A549 (cell line): ENCODE data around the gene IPO11. TPM values are rescaled to one million over a fixed set of nuclear protein-coding genes. Genes with fewer than 3 reads are reported as not detected.

Experiments used
- ATAC-seq, 2 experiments: fragments of 200-7000 bp in 1 of 2; fragments of >200 bp in 1 of 2; cut with Nextera tagmentation in 1 of 2; cut with Tn5 transposase in 1 of 2; 3 replicates each; pipeline versions ENCODE4 v1.8.0 to v1.9.1; 2018 to 2020; ENCODE audit warnings: mild to moderate bottlenecking in 1 of 2, moderate library complexity in 1 of 2
- CTCF ChIA-PET: fragments of 300-600 bp; sonication (Branson Sonifier 250); formaldehyde crosslinking; extraction: SDS; loops from one replicate; lab custom pipeline; 2021; ENCODE audit warnings: antibody characterized with exemption, inconsistent platforms; lab: Yijun Ruan, JAX
- POLR2A ChIA-PET: fragments of 350-600 bp; formaldehyde crosslinking; extraction: SDS; loops from one replicate; lab custom pipeline; 2021; ENCODE audit warnings: antibody characterized with exemption, inconsistent platforms; lab: Yijun Ruan, JAX
- DNase-seq, 2 experiments: peaks; one replicate each; pipeline versions ENCODE4 v3.0.0 to v3.0.0-alpha.2; 2011 to 2016; ENCODE audit warnings: low read depth in 1 of 2, low spot score in 1 of 2
- FAIRE-seq: peaks from 2 replicates; lab custom pipeline; 2011; peaks lifted over from hg19 to GRCh38; lab: Jason Lieb, UNC
- H3K27ac ChIP-seq, 2 experiments: fragments of >200 bp; sonication (Bioruptor Twin); formaldehyde crosslinking; 3 replicates each; pipeline ENCODE4 v1.5.1; 2016 to 2017
- H3K4me1 ChIP-seq: fragments of >200 bp; sonication (Bioruptor Twin); formaldehyde crosslinking; 3 replicates; pipeline ENCODE4 v1.6.1; 2016
- H3K4me2 ChIP-seq: fragments of >200 bp; sonication (Bioruptor Twin); formaldehyde crosslinking; 3 replicates; pipeline ENCODE4 v1.6.1; 2016
- H3K4me3 ChIP-seq: fragments of >200 bp; sonication (Bioruptor Twin); formaldehyde crosslinking; 3 replicates; pipeline ENCODE4 v1.5.1; 2016
- H3K9me3 ChIP-seq: fragments of >200 bp; sonication (Bioruptor Twin); formaldehyde crosslinking; 3 replicates; pipeline ENCODE4 v1.6.1; 2016
- CBX2 ChIP-seq: fragments of 200-600 bp; sonication (generic); IDR thresholded peaks from 2 replicates; pipeline ENCODE4 v1.6.1; 2016; ENCODE audit warnings: low read depth, mild to moderate bottlenecking, borderline replicate concordance
- ESRRA ChIP-seq: fragments of 150-350 bp; IDR thresholded peaks from 2 replicates; pipeline ENCODE4 v1.6.1; 2014; ENCODE audit warnings: mild to moderate bottlenecking, low read length, borderline replicate concordance
- HMGXB4 ChIP-seq: fragments of 250-450 bp; sonication (Bioruptor Pico); IDR thresholded peaks from 2 replicates; pipeline ENCODE4 v1.5.0; 2021; ENCODE audit warnings: mild to moderate bottlenecking, moderate library complexity, borderline replicate concordance
- JUN ChIP-seq, 2 experiments: fragments of >200 bp; sonication (Bioruptor Twin); formaldehyde crosslinking; IDR thresholded peaks; 2 replicates in 1 of 2; 3 replicates in 1 of 2; pipeline ENCODE4 v1.6.1; 2016 to 2017
- JUNB ChIP-seq: fragments of >200 bp; sonication (Bioruptor Twin); formaldehyde crosslinking; IDR thresholded peaks from 2 replicates; pipeline ENCODE4 v1.6.1; 2016
- KDM5A ChIP-seq: fragments of 200-600 bp; sonication (generic); IDR thresholded peaks from 2 replicates; pipeline ENCODE4 v1.6.1; 2016; ENCODE audit warnings: antibody characterized with exemption, mild to moderate bottlenecking
- MAZ ChIP-seq: fragments of 150-350 bp; IDR thresholded peaks from 2 replicates; pipeline ENCODE4 v1.6.1; 2014; ENCODE audit warnings: antibody characterized with exemption, low read depth, low read length, borderline replicate concordance
- MYC ChIP-seq: IDR thresholded peaks from 2 replicates; pipeline ENCODE4 v1.6.1; 2012; ENCODE audit warnings: mild to moderate bottlenecking, inconsistent platforms, low read length, improper control_type of control experiment, borderline replicate concordance
- NFE2L2 ChIP-seq: fragments of 150-350 bp; conservative IDR thresholded peaks from 2 replicates; pipeline ENCODE4 v1.6.1; 2014; ENCODE audit warnings: low read length
- PHF8 ChIP-seq: fragments of 200-600 bp; sonication (generic); IDR thresholded peaks from 2 replicates; pipeline ENCODE4 v1.6.1; 2016; ENCODE audit warnings: low read depth, mild to moderate bottlenecking, antibody characterized with exemption, moderate library complexity, borderline replicate concordance
- POLR2A ChIP-seq: IDR thresholded peaks from 2 replicates; pipeline ENCODE4 v1.6.1; 2012; ENCODE audit warnings: mild to moderate bottlenecking, low read length
- POLR2AphosphoS2 ChIP-seq: conservative IDR thresholded peaks from 2 replicates; pipeline ENCODE4 v1.6.1; 2012; ENCODE audit warnings: low read length, improper control_type of control experiment, inconsistent platforms
- RARB ChIP-seq: fragments of 250-450 bp; sonication (Bioruptor Pico); IDR thresholded peaks from 2 replicates; pipeline ENCODE4 v1.8.0; 2021; ENCODE audit warnings: mild to moderate bottlenecking, moderate library complexity
- RFX5 ChIP-seq: fragments of 450-650 bp; IDR thresholded peaks from 2 replicates; pipeline ENCODE4 v1.7.1; 2014; ENCODE audit warnings: antibody characterized with exemption, mild to moderate bottlenecking, moderate library complexity
- RNF2 ChIP-seq: fragments of 200-600 bp; sonication (generic); IDR thresholded peaks from 2 replicates; pipeline ENCODE4 v1.6.1; 2016; ENCODE audit warnings: low read depth, mild to moderate bottlenecking, antibody characterized with exemption, moderate library complexity, borderline replicate concordance
- TFCP2L1 ChIP-seq: fragments of 250-450 bp; sonication (Bioruptor Pico); IDR thresholded peaks from 2 replicates; pipeline ENCODE4 v1.5.0; 2021; ENCODE audit warnings: mild to moderate bottlenecking
- TP53 ChIP-seq: fragments of 250-450 bp; sonication (Bioruptor Pico); IDR thresholded peaks from 2 replicates; pipeline ENCODE4 v1.5.0; 2021; ENCODE audit warnings: mild to moderate bottlenecking, moderate library complexity
- ZNF302 ChIP-seq: fragments of 250-450 bp; sonication (Bioruptor Pico); IDR thresholded peaks from 2 replicates; pipeline ENCODE4 v1.9.0; 2021; ENCODE audit warnings: inconsistent platforms, mild to moderate bottlenecking, moderate library complexity
- WGBS: methylation state at CpG from one replicate; pipeline ENCODE4 v1.1.6; 2017; ENCODE audit errors: missing lambda C conversion rate; 5-methylcytosine and 5-hydroxymethylcytosine counted together
- polyA minus RNA-seq: library from RNA; depleted of rRNA, polyadenylated mRNA; stranded (reverse); fragments of >200 nt; gene quantifications from 2 replicates; pipeline ENCODE4 v1.2.3, GENCODE V29; 2011; rRNA and poly(A)+ RNA removed
- polyA plus RNA-seq, 4 experiments: library from polyadenylated mRNA; depleted of rRNA in 3 of 4; stranded (reverse); fragments of >200 nt; fragmentation: RNase III in 1 of 4; extraction: RNeasy Plus Mini Kit Qiagen cat#74134 plus additional on column Dnase treatment in 1 of 4; gene quantifications; 2 replicates in 3 of 4; 3 replicates in 1 of 4; pipeline ENCODE4 v1.2.3, GENCODE V29; 2011 to 2017
- TF ChIP-seq, protein P1 (sequence below): IDR thresholded peaks from 2 replicates; pipeline ENCODE4 v1.6.1; 2012
- TF ChIP-seq, protein P2 (sequence below): fragments of 150-350 bp; IDR thresholded peaks from 2 replicates; pipeline ENCODE4 v1.6.1; 2014; ENCODE audit warnings: low read depth, mild to moderate bottlenecking, low read length
- TF ChIP-seq, protein P3 (sequence below): fragments of 200-600 bp; sonication (generic); IDR thresholded peaks from 2 replicates; pipeline ENCODE4 v1.6.1; 2016; ENCODE audit warnings: antibody characterized with exemption, mild to moderate bottlenecking, moderate library complexity

IPO11 gene
- polyA plus RNA-seq (2011; rRNA removed) (33.0 and 44.9 TPM in 2 replicates), polyA plus RNA-seq (2017; fragmentation: RNase III; extraction: RNeasy Plus Mini Kit Qiagen cat#74134 plus additional on column Dnase treatment) (20.2 to 22.7 TPM (median 20.7 TPM) in 3 replicates), polyA minus RNA-seq (77.9 and 82.3 TPM in 2 replicates)
- 8.0 and 11.4 TPM in 2 replicates for polyA plus RNA-seq (2012; cell fraction: cytosol; rRNA removed)
- 8.0 and 8.5 TPM in 2 replicates for polyA plus RNA-seq (2012; cell fraction: nucleus; rRNA removed)

GRCh38 chr5:62412549-62413329 lies at the start of gene IPO11:
IPO11 (plus strand) TSS chr5:62412763; CDS start chr5:62437280, 24,517 bp downstream.
- WGBS = under 1% methylated on average over 65 of the region's 66 CpGs
- FAIRE-seq = peak; percentile 95
- Histone ChIP-seq H3K4me1 (peaks cover 18% of the 10 kb centered on the region), H3K27ac (peak within 1 kb of the TSS; percentile 80 to 90), H3K4me3 (peak within 1 kb of the TSS; percentile 83), H3K9me3 (no peaks in the 10 kb centered on the region)
- POLR2A ChIA-PET = interaction anchor here (1.3 to 2.8 kb wide), 2 partner anchors 9 to 10 kb away, joined by 3 to 87 read pairs; partner anchors contain the start of gene DIMT1
- CTCF ChIA-PET = interaction anchor here (1.3 kb wide), 1 partner anchor 30 kb away, joined by 3 read pairs; no protein-coding TSS in a partner anchor
- peak; percentile 96 to 99 for DNase-seq
- TF ChIP-seq, protein P1, sequence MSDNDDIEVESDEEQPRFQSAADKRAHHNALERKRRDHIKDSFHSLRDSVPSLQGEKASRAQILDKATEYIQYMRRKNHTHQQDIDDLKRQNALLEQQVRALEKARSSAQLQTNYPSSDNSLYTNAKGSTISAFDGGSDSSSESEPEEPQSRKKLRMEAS = peak; percentile 82
- no peak for TF ChIP-seq JUNB
- peak; percentile 92 for TF ChIP-seq PHF8
- TF ChIP-seq, protein P2, sequence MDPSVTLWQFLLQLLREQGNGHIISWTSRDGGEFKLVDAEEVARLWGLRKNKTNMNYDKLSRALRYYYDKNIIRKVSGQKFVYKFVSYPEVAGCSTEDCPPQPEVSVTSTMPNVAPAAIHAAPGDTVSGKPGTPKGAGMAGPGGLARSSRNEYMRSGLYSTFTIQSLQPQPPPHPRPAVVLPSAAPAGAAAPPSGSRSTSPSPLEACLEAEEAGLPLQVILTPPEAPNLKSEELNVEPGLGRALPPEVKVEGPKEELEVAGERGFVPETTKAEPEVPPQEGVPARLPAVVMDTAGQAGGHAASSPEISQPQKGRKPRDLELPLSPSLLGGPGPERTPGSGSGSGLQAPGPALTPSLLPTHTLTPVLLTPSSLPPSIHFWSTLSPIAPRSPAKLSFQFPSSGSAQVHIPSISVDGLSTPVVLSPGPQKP = no peak
- peak; percentile 63 for TF ChIP-seq POLR2A
- TF ChIP-seq RFX5 = peak; percentile 59; the same call in 1 of the 2 replicates
- 0 out of 2 replicates have a peak, but pooled peaks have one; percentile 16 for TF ChIP-seq TFCP2L1
- peak in 1 of 2 experiments; percentile 77; a peak in 2 of 5 replicates for TF ChIP-seq JUN (IDR thresholded peaks at IDR 0.05)
- TF ChIP-seq KDM5A = peak; percentile 98
- TF ChIP-seq MYC = peak; percentile 71; the same call in 1 of the 2 replicates
- TF ChIP-seq, all 56 proteins: peak for 8
- H3K4me2 ChIP-seq = peak within 1 kb of the TSS; percentile 98
- peak; percentile 90 to 95 for ATAC-seq

DNA sequence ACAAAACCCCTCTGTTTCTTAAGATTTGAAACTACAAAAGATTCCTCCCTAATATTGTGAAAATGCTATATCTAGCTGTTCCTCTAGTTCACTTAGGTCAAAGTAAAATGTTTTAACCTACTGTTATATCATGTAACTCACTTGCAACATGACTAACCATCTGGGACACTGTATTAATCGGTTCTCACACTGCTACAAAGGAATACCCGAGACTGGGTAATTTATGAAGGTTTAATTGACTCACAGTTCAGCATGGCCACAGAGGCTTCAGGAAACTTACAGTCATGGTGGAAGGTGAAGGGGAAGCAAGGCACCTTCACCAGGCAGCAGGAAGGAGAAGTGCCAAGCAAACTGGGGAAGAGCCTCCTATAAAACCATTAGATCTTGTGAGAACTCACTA lies 43.5 kb upstream of the IPO11 start:
- POLR2A ChIA-PET = no interaction called here

More for the DNA sequence above, 43.5 kb upstream of the IPO11 start:
- no peaks in the 10 kb centered on the region for H3K4me1 ChIP-seq
- CTCF ChIA-PET = interaction anchor here (0.6 to 0.7 kb wide), 2 partner anchors 13 to 108 kb away, joined by 3 to 6 read pairs; no protein-coding TSS in a partner anchor
- ATAC-seq (no peak), FAIRE-seq (no peak), DNase-seq (no peak)
- no peak overlapping the region for H3K4me2 ChIP-seq
- no peak overlapping the region for H3K27ac ChIP-seq
- TF ChIP-seq TP53 (CRISPR knock-in tag) (no peak), RARB (CRISPR knock-in tag) (no peak), ESRRA (no peak), HMGXB4 (CRISPR knock-in tag) (no peak), NFE2L2 (no peak), MAZ (no peak), POLR2AphosphoS2 (no peak), ZNF302 (CRISPR knock-in tag) (no peak), RNF2 (no peak), CBX2 (no peak)
- TF ChIP-seq, protein P2 = no peak
- TF ChIP-seq, protein P3, sequence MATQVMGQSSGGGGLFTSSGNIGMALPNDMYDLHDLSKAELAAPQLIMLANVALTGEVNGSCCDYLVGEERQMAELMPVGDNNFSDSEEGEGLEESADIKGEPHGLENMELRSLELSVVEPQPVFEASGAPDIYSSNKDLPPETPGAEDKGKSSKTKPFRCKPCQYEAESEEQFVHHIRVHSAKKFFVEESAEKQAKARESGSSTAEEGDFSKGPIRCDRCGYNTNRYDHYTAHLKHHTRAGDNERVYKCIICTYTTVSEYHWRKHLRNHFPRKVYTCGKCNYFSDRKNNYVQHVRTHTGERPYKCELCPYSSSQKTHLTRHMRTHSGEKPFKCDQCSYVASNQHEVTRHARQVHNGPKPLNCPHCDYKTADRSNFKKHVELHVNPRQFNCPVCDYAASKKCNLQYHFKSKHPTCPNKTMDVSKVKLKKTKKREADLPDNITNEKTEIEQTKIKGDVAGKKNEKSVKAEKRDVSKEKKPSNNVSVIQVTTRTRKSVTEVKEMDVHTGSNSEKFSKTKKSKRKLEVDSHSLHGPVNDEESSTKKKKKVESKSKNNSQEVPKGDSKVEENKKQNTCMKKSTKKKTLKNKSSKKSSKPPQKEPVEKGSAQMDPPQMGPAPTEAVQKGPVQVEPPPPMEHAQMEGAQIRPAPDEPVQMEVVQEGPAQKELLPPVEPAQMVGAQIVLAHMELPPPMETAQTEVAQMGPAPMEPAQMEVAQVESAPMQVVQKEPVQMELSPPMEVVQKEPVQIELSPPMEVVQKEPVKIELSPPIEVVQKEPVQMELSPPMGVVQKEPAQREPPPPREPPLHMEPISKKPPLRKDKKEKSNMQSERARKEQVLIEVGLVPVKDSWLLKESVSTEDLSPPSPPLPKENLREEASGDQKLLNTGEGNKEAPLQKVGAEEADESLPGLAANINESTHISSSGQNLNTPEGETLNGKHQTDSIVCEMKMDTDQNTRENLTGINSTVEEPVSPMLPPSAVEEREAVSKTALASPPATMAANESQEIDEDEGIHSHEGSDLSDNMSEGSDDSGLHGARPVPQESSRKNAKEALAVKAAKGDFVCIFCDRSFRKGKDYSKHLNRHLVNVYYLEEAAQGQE = no peak
- 83% methylated on average over 2 of the region's 2 CpGs for WGBS
- no peak overlapping the region for H3K4me3 ChIP-seq
- H3K9me3 ChIP-seq = no peaks in the 10 kb centered on the region
